Kidney epithelial cell (primary cell): ENCODE measurements around the gene MYL6B. TPM values are rescaled to one million over a fixed set of nuclear protein-coding genes. Genes with fewer than 3 reads are reported as not detected.

Experiments used
- DNase-seq: peaks from one replicate; pipeline ENCODE4 v3.0.0-alpha.2; 2010; ENCODE audit warnings: low read depth
- H3K27me3 ChIP-seq: 2 replicates; pipeline ENCODE4 v1.6.0; 2011; ENCODE audit warnings: low read length; ENCODE audit not compliant: control insufficient read depth, insufficient read depth
- H3K36me3 ChIP-seq: 2 replicates; pipeline ENCODE4 v1.5.1; 2011; ENCODE audit warnings: low read length; ENCODE audit not compliant: control insufficient read depth, insufficient read depth
- H3K4me3 ChIP-seq: 2 replicates; pipeline ENCODE4 v1.5.1; 2011; ENCODE audit warnings: low read depth, mild to moderate bottlenecking, control low read depth, low read length
- CTCF ChIP-seq: IDR thresholded peaks from 2 replicates; pipeline ENCODE4 v1.5.1; 2011; ENCODE audit warnings: mild to moderate bottlenecking, moderate library complexity, low read length, control low read depth, inconsistent platforms; ENCODE audit not compliant: insufficient read depth, poor library complexity, severe bottlenecking
- total RNA-seq: library from RNA; depleted of rRNA; stranded (reverse); fragments of >200 nt; gene quantifications from 2 replicates; pipeline ENCODE4 v1.2.3, GENCODE V29; 2015

MYL6B gene
- total RNA-seq, 1 donor from 2014 or later, result 107 TPM

GRCh38 chr12:56161690-56162351 lies 9.4 kb downstream of the MYL6B start:
- Histone ChIP-seq H3K4me3 (no peak overlapping the region), H3K36me3 (peaks cover 6% of the 10 kb centered on the region), H3K27me3 (no peaks in the 10 kb centered on the region)
- no peak for TF ChIP-seq CTCF
- DNase-seq, result no peak

- no peak for DNase-seq
- TF ChIP-seq CTCF, result no peak
- Histone ChIP-seq H3K27me3 (no peaks in the 10 kb centered on the region), H3K36me3 (peaks cover 6% of the 10 kb centered on the region), H3K4me3 (no peak overlapping the region)
Measured at GRCh38 chr12:56162468-56163290, 10.3 kb downstream of the MYL6B start.

GRCh38 chr12:56163533-56164344 lies 11.4 kb downstream of the MYL6B start:
- Histone ChIP-seq H3K36me3 (peaks cover 6% of the 10 kb centered on the region), H3K4me3 (no peak overlapping the region), H3K27me3 (no peaks in the 10 kb centered on the region)
- DNase-seq, result no peak
- TF ChIP-seq CTCF, result no peak

GRCh38 chr12:56164345-56164729 lies 11.9 kb downstream of the MYL6B start:
- no peak overlapping the region for H3K4me3 ChIP-seq
- DNase-seq, result no peak
- TF ChIP-seq CTCF, result no peak
- no peaks in the 10 kb centered on the region for H3K27me3 ChIP-seq
- H3K36me3 ChIP-seq, result peaks cover 6% of the 10 kb centered on the region

GRCh38 chr12:56165369-56165768 lies 13.0 kb downstream of the MYL6B start:
- TF ChIP-seq CTCF, result no peak
- Histone ChIP-seq H3K4me3 (no peak overlapping the region), H3K27me3 (no peaks in the 10 kb centered on the region), H3K36me3 (peaks cover 5% of the 10 kb centered on the region)
- DNase-seq, result no peak
